GM18861 (cell line): ENCODE results near the gene SLC25A26.
"Not testable (repeated sequence)": the region's sequence is repeated elsewhere in the genome, so short reads cannot be mapped to it uniquely, and the experiment has no call there.

Experiments used
- ATAC-seq: cut with Tn5 transposase; IDR thresholded peaks from one replicate; pipeline ENCODE4 v1.9.1; 2021; ENCODE audit not compliant: unreplicated experiment

The SLC25A26 gene

DNA sequence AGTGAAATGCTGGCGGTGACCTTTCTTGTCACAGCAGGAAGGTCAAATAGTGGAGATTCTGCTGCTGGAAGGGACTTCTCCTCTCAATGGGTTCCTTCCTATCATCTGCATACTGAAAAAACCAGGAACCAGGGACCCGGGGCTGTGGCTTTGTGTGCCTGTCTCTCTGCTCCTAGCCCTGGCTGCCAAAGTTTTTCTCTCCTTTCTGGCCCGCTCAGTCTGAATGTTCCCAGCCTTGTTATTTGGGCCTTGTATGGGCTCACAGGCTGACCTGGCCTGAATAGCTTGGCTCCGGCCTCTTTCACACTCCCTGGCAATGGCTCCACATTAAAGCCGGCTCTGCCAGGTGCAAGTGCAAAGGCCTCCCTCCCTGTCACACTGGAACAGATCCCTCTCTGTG lies 185.4 kb downstream of the SLC25A26 start:
- no peak for ATAC-seq

DNA sequence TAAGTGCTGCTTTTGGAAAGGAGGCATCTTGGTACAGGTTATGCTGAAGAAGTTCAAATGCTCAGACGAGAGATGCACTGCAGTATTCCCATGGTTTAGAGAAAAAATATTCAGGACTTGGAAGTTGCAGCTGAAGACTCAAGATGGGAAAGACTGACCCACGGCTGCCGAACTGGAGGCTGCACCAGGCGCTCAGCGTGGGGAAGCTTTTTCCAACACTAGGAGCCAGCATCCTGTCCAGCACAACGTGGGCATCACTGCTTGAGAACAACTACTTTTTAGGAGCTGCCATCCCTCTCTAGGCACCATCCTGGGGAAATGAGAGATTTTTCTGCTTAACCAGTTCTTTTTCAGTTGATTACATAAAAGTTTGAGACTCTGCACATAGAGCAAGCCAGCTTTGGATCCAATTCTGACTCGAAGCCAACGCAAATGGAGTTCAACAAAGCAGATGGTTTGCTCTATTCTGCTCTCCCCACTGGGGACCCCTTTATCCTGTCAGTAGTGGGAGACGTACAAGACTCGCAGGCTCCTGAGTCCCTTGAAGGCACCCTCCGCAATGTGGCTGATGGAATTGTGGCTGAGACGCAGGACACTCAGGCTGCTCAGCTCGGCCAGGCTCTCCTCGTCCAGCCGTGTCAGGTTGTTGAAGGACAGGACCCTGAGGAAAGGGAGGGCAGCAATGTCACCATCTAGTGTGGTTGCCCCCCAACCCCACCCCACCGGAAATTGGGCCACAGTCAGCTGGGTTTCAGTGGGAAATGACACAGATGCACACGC lies 186.2 kb downstream of the SLC25A26 start:
- ATAC-seq: no peak

DNA sequence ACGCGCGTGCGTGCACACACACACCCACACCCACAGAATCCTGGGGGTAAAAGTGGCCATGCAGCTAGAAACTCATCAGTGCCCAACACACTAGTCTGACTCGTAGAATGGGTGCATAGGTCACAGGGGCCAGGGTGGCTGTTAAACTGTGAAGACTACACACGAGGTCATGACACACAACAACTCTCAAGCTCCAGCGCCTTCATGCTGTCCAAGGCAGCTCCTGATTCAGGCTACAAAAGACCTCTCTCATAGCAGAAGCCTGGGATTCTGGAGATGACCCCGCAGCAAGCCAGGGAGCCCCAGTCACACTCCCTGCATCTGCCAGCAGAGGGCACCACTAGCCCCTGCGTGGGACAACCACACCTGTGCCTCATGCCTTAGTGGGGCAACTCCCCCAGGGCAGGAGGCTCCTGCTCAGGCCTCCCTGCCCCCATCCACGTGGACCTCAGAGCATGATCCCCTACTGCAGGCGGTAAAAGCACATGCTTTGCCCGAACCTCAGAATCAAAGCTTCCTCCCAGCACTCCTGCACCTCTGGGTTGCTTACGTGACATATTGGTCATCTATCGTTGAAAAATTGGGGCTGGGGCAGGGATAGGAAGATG lies 186.9 kb downstream of the SLC25A26 start:
- peak; percentile 73 for ATAC-seq

GRCh38 chr3:66409771-66410754 lies 189.3 kb downstream of the SLC25A26 start:
- no peak for ATAC-seq

- no peak for ATAC-seq
Measured at GRCh38 chr3:66410976-66411375, 190.2 kb downstream of the SLC25A26 start.

- ATAC-seq: no peak
Measured at GRCh38 chr3:66411474-66411873, 190.7 kb downstream of the SLC25A26 start.

GRCh38 chr3:66411961-66412887 lies 191.4 kb downstream of the SLC25A26 start:
- ATAC-seq: no peak

DNA sequence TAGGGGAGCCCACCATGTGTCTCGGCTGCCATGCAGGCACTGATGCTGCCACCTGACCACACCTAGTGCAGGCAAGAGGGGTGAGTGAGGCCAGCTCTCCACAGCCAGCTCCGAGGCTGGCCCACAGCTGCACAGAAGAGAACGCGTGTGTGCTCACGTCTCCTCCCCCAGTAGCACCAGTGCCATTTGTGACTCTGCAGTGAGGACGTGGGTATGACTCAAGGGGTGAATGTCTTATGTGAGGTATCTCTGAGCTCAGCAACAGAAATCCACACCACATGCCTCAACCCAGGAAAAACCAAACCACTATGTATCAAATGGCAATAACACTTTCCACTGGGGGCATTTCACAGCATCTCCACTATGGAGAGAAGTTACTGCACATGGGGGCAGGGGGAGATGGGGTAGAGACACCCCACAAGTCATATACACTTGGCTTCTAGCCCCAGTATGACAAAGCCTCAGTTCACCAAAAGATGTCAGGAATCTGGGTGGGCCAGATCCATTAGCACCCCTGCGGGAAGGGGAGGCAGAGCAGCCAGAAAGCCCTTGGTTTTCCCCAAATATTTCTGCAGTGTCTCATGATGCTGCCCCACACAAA lies 192.4 kb downstream of the SLC25A26 start:
- ATAC-seq: no peak

GRCh38 chr3:66414846-66415245 lies 194.0 kb downstream of the SLC25A26 start:
- no peak for ATAC-seq

GRCh38 chr3:66415867-66416428 lies 195.1 kb downstream of the SLC25A26 start:
- no peak for ATAC-seq

GRCh38 chr3:66416556-66417304 lies 195.9 kb downstream of the SLC25A26 start:
- no peak for ATAC-seq

DNA sequence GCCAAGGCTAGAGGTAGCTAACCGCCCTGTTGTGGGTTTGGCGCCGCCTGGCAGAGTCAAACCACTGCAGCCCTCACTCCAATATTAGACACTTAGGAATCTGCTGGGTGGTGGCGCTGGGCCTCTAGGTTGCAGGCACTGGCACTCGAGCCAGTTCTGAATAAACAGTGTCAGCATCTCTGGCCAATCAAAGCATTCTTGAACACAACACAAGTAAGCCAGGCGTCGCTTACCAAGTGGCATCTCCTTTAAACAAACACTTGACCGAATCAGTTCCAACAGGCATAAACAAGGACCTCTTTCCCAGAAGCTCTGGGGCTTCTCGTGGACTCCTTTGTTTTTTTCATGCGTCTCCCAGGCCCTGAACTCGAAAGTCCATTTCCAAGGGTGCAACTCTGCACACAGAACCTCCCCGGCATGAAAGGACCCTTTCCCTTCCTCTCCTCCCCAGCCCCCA lies 197.7 kb downstream of the SLC25A26 start:
- ATAC-seq: no peak

DNA sequence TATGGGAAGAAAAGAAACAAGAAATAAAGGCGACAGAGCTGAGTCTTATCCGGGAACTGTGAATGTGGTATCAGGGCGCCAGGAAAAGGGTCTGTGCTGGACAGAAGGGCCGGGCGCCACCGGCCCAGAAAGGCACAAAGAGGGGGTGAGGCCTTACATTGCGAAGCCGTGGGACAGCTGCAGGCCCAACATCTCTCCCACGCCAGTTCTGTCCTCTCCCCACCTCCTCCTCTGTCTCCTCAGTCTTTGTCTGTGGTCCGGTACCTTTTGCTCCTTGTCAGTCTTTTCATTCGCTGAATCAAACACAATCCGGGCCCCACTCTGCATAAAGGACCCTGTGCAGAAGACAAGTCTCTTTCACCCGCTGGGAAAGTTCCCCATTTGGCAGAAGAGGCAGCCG lies 198.2 kb downstream of the SLC25A26 start:
- ATAC-seq: no peak

- not testable (repeated sequence) for ATAC-seq
Measured at GRCh38 chr3:66421144-66421543, 200.3 kb downstream of the SLC25A26 start.

DNA sequence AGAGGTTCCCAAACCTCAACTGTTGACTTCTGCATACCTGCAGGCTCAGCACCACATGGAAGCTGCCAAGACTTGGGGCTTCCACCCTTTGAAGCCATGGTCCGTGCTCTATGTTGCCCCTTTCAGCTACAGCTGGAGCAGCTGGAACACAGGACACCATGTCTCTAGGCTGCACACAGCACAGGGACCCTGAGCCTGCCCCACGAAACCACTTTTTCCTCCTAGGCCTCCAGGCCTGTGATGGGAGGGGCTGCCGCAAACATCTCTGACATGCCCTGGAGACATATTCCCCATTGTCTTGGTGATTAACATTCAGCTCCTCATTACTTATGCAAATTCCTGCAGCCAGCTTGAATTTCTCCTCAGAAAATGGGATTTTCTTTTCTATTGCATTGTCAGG lies 201.1 kb downstream of the SLC25A26 start:
- ATAC-seq: not testable (repeated sequence)

DNA sequence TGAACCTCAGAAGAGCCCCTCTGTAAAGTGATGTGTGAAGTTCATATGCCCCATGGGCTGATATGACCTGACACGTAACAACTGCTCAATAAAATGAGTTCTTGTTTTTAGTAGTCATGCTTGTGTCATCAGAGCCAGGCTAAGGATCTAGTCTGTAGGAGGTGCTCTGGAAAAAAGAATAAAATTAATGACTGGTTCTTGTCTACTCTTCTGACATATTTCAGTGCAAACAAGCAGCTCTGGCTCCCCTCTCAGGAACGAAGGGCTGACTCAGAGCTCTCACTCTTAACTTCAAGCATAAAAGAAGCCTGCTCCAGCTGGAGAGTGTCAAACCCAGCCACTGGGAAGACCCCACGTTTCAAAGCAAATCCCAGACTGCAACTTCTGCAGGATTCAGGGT lies 203.0 kb downstream of the SLC25A26 start:
- ATAC-seq: no peak

DNA sequence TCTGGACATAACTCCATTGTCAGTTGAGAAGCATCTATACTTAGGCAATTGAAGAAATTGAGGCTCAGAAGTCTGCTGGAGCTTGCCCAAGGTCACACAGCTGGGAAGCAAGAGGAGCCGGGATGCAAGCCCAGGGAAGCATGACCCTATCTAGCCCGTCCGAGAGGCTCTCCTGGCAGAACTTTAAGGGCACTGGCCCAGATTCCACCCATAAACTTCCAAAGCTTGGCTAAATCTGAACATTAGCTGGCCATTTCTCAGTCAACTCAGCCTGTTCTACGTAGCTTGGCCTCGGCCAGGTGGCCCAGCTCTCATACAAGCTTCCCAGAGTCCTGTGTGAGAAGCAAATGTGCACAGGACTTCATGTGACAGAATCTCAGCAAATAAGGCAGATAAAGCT lies 204.2 kb downstream of the SLC25A26 start:
- no peak for ATAC-seq

DNA sequence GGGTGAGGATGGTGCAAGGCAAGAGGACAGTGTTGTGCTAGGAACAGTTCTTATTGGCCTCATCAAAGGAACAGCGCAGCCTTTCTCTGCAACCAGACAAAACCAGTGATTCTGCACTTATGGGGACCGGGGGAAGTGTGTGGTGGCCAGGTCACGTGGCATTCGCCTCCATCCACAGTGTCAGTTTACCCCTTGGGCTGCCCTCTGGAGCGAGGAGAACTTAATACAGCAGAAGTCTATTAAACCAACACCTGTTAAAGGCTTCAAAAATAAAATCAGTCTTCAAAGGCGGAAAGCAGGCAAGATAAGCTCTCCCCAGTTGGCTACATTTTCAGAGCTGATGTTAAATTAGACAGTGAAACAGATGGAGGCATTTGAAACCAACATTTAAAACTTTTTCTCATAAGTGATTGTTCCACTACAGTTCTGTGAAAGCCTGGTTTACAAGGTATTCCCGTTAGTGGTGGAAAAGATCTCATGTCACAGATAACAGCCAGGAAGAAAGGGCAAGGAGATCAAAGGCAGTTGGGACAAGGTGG lies 204.8 kb downstream of the SLC25A26 start:
- no peak for ATAC-seq

DNA sequence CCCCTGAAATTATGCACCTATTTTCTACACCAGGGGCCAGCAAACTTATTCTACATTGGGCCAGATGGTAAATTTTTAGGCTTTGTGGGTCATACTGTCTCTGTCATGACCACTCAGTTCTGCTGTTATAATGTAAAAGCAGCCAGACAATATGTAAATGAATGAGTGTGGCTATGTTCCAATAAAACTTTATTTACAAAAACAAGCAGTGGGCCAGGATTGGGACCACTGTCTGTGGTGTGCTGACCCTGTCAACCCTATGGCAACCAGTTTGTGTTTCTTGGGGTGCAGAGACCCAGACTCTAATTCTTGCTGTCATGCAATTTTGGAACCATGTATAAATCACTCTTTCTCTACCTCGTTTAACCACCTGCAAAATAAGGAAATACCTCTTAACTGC lies 205.3 kb downstream of the SLC25A26 start:
- ATAC-seq: no peak
